Coronary artery (tissue), 2 donors: ENCODE measurements around the gene TNFRSF1B.

ENCODE experiments used
- DNase-seq: peaks from one replicate; pipeline ENCODE4 v3.0.0-alpha.2; 2017; ENCODE audit warnings: low spot score
- H3K27ac ChIP-seq, 2 donors: fragments of 200-600 bp; sonication (generic); one replicate each; pipeline ENCODE4 v1.5.1; 2016 to 2019
- H3K4me3 ChIP-seq: fragments of 200-600 bp; sonication (generic); 2 replicates; pipeline ENCODE4 v1.5.1; 2016; ENCODE audit warnings: mild to moderate bottlenecking, moderate library complexity
- CTCF ChIP-seq: fragments of 200-600 bp; sonication (generic); IDR thresholded peaks from one replicate; pipeline ENCODE4 v1.5.1; 2019; ENCODE audit warnings: antibody characterized with exemption

The TNFRSF1B gene

GRCh38 chr1:12142891-12143630 is 23.7 kb upstream of the TNFRSF1B start:
- no peak overlapping the region for H3K4me3 ChIP-seq
- no peak for TF ChIP-seq CTCF
- H3K27ac ChIP-seq: peak overlapping the region; percentile 41 to 75
- no peak for DNase-seq

GRCh38 chr1:12143631-12144155 is 23.1 kb upstream of the TNFRSF1B start:
- Histone ChIP-seq H3K4me3 (no peak overlapping the region), H3K27ac (peak overlapping the region; percentile 41 to 75)
- DNase-seq: no peak
- no peak for TF ChIP-seq CTCF

GRCh38 chr1:12144236-12144635 is 22.6 kb upstream of the TNFRSF1B start:
- no peak overlapping the region for H3K4me3 ChIP-seq
- TF ChIP-seq CTCF: no peak
- H3K27ac ChIP-seq: peak overlapping the region in 1 of 2 donors; percentile 75
- DNase-seq: no peak

- DNase-seq: no peak
- TF ChIP-seq CTCF: no peak
- Histone ChIP-seq H3K27ac (no peak overlapping the region), H3K4me3 (no peak overlapping the region)
Measured at GRCh38 chr1:12144969-12145368, 21.8 kb upstream of the TNFRSF1B start.

GRCh38 chr1:12145616-12146342 is 21.0 kb upstream of the TNFRSF1B start:
- DNase-seq: no peak
- H3K4me3 ChIP-seq: no peak overlapping the region
- peak overlapping the region in 1 of 2 donors; percentile 79 for H3K27ac ChIP-seq
- no peak for TF ChIP-seq CTCF

- DNase-seq: no peak
- Histone ChIP-seq H3K4me3 (no peak overlapping the region), H3K27ac (peak overlapping the region in 1 of 2 donors; percentile 79)
- no peak for TF ChIP-seq CTCF
Measured at GRCh38 chr1:12146343-12147112, 20.3 kb upstream of the TNFRSF1B start.
